ENCODE measurements around the gene PHLDB1. TPM values are rescaled to one million over a fixed set of nuclear protein-coding genes. Genes with fewer than 3 reads are reported as not detected.

Gene PHLDB1
- total and polyA plus RNA-seq, 2 of the 8 experiments (the other 6 are each of a cell fraction or from before 2014, with no cell fraction given) = 53.9 to 74.8 TPM

DNA sequence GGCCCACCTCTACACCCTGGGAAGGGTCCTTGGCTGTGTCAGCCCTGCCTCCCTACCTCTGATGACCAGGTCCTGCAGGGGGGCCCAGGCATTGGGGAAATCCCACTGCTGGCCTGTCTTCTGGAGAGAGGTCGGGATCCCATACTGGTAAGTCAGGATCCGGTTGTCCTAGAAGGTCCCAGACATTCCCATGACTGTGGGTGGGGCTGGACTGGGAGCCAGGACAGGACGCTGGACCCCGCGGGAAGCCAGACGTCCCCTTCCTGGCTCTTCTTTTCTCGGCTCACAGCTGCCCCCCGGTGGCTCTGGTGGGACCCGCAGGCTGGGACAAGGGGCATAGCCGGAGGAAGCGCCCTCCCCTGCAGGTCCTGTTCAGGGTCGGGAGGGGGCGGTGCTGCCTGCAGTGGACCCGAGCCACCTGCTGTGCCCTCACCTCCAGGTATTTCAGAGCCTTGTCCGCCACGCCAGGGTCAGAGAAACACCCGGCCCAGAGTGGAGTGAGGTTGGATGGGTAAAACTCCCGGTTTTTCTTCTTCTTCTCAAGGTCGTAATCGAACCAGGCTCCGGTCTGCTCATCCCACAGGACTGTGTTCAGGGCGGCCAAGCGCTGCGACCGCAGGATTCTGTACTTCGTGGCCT, 52.0 kb downstream of the PHLDB1 start (continued):
- TF ChIP-seq KDM1A (IDR thresholded peaks at IDR 0.05; ENCODE audit: borderline replicate concordance, low read length) (no peak), POLR2A (IDR thresholded peaks at IDR 0.05; ENCODE audit: control extremely low read depth in 1 of 2, low read depth in 2 of 2, low read length in 2 of 2) (no peak), RAD21 (IDR thresholded peaks at IDR 0.05 in 1 of 2, conservative IDR thresholded peaks at IDR 0.05 in 1 of 2; ENCODE audit: low read depth in 2 of 2, low read length in 2 of 2) (peak; percentile 86 to 88)

Measured in H1 (cell line).